GM12873 (cell line): ENCODE data around the gene SOX9.

Experiments used
- TF ChIP-seq, protein P1 (sequence below): IDR thresholded peaks from 2 replicates; pipeline ENCODE4 v1.5.1; 2012; ENCODE audit warnings: low read depth, mild to moderate bottlenecking, moderate library complexity, low read length, control low read depth; ENCODE audit not compliant: insufficient read depth; ENCODE audit errors: missing control alignments

The SOX9 gene

DNA sequence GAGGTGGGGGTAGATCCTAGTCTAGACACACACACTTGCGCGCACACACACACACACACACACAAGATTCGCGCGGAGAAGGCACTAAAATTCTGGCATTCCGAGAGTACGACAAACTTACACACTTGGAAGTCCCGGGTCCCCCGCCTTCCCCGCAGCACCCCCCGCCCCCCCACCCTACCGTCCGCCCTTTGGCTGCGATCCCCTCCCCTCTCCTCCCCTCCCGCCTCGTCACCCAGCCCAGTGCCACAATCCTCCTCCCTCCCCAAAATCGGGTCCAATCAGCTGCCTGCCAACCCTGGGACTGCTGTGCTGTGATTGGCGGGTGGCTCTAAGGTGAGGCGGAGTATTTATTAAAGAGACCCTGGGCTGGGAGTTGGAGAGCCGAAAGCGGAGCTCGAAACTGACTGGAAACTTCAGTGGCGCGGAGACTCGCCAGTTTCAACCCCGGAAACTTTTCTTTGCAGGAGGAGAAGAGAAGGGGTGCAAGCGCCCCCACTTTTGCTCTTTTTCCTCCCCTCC is at the start of gene SOX9:
TSS of gene SOX9 (plus strand) at position 379 of the 522 bp plus-strand sequence. CDS start 372 bp downstream, outside the sequence.
- TF ChIP-seq, protein P1, sequence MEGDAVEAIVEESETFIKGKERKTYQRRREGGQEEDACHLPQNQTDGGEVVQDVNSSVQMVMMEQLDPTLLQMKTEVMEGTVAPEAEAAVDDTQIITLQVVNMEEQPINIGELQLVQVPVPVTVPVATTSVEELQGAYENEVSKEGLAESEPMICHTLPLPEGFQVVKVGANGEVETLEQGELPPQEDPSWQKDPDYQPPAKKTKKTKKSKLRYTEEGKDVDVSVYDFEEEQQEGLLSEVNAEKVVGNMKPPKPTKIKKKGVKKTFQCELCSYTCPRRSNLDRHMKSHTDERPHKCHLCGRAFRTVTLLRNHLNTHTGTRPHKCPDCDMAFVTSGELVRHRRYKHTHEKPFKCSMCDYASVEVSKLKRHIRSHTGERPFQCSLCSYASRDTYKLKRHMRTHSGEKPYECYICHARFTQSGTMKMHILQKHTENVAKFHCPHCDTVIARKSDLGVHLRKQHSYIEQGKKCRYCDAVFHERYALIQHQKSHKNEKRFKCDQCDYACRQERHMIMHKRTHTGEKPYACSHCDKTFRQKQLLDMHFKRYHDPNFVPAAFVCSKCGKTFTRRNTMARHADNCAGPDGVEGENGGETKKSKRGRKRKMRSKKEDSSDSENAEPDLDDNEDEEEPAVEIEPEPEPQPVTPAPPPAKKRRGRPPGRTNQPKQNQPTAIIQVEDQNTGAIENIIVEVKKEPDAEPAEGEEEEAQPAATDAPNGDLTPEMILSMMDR = no peak

DNA sequence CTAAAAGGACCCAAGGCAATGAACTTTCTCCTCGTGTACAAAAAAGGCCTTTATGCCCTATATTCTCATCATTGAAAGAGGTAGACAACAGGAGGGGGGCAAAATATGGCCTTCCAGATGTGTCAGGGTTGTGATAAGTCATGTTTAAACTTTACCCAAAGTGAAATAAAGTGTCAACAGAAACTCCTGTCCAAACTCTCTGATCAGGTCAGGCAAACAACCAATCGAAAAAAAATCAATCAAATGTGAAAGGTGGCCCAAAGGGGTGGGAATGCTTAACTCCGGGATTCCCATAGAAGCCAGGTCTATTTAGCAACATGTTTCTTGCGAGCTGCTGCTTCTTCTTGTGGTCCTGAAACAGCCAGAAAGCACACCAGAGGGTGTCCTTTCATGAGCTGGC is 49.5 kb upstream of the SOX9 start:
- TF ChIP-seq, protein P1 = no peak

DNA sequence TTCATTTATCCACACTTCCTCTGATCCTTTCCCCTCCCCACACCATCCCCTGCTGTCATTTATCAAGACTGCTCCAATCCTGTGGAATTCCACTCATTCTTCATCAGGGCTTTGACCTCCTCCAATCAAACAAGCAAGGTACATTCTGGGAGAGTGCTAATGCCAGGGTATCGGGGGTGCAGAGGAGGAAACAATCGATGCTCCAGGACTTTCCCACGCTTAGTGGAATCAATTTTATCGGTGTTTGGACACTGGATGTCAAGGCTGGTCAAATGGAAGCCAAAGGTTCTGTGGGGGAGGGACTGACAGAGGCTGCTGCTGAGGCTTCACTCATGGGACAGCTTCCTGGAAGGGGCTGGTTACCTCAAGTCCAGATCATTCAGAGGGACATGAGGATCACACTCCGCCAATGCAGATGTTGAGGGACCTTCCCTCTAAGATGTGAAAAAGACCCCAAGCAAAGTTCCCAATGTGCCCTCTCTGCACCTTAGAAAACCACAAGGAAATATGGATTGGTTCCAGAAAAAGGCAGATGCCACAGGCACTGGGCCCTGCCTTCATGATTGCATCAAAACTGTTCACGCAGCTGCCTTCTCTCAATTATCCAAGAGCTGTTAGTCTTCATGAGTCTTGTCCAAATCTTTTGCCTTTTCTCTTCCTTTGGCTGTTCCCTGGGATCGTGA is 44.7 kb upstream of the SOX9 start:
- TF ChIP-seq, protein P1 = no peak

DNA sequence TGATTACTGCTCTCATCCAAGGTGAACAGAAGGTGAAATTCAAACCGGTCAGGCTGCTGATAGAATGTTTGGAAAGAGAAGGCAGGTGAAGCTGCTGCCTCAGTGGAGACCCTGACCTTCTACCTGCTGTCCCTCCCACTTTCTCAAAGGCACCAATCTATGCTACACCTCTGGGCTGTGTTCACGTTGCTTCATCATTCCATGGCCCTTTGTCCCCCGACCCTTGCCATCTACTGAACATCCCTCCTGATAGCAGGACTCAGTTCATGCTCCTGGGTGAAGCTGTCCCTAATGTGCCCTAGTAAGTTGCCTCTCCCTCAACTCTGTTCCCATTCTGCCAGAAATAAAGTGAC is 44.2 kb upstream of the SOX9 start:
- TF ChIP-seq, protein P1 = no peak

DNA sequence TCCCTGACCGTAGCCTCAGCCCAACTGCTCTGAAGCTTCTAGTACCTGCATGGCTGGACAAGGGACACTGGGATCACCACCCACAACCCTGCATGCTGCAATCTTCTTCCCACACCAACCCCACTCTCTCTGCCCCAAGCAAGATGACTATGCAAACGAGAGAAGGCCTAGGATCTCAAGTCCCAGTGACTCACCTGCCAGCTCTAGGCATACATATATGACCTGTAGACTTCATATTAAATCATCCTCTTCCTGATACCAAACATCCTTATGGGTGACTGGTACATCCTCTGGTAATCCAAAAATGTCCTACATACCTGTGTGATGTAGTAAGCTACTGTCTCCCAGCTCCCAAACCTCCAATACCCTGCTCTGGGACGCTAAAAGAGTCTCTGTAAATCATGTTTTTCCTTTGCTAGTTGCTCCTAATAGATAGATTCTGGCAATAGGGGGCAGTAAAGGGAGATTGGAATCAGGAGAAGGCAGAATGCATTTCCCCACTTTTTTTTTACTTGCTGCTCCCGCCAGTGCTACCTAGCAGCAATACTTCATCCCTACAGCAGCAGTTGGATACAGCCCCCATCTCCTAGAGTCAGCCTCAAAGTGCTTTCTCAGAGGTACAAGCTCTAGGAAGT is 43.4 kb upstream of the SOX9 start:
- TF ChIP-seq, protein P1 = no peak

DNA sequence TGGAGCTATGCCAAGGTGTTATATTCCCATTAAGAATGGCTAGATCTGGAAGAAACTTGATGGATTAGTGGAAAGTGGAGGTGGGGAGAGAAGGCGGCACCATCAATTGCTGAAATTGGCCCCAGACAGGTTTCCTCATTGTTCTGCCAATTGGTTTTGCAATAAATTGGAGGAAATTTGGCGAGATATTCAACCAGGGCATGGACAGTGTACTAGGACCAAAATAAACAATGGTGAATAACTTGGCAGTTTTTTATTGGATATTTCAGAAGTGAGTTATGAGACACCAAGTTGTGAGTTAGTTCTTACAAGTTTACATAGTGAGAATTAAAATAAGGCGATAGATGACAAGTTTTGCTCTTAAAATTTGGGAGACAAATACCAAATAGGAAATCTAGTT is 41.1 kb upstream of the SOX9 start:
- TF ChIP-seq, protein P1 = no peak

DNA sequence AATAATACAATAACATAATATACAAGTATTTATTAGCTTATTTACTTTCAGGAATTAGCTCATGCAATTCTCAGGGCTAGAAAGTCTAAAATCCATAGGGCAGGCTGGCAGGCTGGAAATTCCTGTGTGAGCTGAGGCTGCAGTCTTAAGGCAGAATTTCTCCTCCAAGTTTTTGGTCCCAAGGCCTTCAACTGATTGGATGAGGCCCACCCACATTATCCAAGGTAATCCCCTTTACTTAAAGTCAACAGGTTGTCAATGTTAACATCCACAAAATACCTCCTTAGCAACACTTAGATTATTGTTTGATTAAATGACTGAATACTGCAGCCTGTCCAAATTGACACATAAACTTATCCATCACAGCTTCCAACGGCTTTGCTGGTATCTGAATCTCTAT is 32.9 kb upstream of the SOX9 start:
- TF ChIP-seq, protein P1 = no peak
